Measurements from ENCODE around the gene ZRANB3.

DNA sequence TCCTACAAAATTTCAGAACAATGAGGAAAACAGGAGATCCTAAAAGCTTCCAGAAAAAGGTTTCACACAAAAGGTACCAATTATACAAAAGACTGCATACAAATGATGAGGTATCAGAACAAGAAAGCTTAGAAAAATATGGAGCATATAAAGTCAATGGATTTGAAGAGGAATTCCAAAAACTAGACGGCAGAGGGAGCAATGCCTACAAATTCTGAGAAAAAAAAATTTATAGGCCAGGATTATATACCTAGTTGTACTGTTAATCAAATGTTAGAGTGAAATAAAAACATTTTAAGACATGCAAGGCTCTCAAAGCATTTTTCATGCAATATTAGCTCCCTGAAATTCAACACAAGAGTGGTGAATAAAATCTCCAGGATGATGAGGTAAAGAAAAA is 106.2 kb downstream of the ZRANB3 start:
- TF ChIP-seq, protein P1, sequence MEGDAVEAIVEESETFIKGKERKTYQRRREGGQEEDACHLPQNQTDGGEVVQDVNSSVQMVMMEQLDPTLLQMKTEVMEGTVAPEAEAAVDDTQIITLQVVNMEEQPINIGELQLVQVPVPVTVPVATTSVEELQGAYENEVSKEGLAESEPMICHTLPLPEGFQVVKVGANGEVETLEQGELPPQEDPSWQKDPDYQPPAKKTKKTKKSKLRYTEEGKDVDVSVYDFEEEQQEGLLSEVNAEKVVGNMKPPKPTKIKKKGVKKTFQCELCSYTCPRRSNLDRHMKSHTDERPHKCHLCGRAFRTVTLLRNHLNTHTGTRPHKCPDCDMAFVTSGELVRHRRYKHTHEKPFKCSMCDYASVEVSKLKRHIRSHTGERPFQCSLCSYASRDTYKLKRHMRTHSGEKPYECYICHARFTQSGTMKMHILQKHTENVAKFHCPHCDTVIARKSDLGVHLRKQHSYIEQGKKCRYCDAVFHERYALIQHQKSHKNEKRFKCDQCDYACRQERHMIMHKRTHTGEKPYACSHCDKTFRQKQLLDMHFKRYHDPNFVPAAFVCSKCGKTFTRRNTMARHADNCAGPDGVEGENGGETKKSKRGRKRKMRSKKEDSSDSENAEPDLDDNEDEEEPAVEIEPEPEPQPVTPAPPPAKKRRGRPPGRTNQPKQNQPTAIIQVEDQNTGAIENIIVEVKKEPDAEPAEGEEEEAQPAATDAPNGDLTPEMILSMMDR (IDR thresholded peaks at IDR 0.05; ENCODE audit: poor library complexity): no peak
- TF ChIP-seq EZH2 (IDR thresholded peaks at IDR 0.05; ENCODE audit: borderline replicate concordance): no peak

All from hepatocyte (in vitro differentiated cells).